ENCODE data around the gene RAB11FIP4.

DNA sequence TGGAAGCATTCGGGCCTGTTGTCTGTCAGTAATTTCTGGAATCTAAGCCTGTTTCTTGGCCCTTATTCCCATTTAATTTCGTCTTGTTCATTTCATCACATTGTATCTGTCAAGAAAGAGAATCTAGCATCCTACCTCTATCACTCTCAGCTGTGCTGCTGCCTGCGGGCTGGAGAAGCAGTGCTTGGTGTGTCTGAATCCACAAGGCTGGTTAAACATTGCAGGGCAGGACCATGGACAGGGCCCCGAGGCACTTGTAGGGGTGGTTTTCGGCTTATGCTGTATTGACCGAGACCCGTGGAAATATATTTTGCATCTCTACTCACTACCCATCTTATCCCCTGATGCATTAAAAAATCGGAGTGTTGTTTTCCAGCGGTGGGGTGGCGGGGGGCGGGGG lies 3.1 kb downstream of the RAB11FIP4 start:
- TF ChIP-seq, protein P1, sequence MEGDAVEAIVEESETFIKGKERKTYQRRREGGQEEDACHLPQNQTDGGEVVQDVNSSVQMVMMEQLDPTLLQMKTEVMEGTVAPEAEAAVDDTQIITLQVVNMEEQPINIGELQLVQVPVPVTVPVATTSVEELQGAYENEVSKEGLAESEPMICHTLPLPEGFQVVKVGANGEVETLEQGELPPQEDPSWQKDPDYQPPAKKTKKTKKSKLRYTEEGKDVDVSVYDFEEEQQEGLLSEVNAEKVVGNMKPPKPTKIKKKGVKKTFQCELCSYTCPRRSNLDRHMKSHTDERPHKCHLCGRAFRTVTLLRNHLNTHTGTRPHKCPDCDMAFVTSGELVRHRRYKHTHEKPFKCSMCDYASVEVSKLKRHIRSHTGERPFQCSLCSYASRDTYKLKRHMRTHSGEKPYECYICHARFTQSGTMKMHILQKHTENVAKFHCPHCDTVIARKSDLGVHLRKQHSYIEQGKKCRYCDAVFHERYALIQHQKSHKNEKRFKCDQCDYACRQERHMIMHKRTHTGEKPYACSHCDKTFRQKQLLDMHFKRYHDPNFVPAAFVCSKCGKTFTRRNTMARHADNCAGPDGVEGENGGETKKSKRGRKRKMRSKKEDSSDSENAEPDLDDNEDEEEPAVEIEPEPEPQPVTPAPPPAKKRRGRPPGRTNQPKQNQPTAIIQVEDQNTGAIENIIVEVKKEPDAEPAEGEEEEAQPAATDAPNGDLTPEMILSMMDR (IDR thresholded peaks at IDR 0.05; ENCODE audit: extremely low read depth in 1 of 2, insufficient read depth in 1 of 2, low read depth in 1 of 2, low read length in 2 of 2) = no peak
- no peak for TF ChIP-seq POLR2A (IDR thresholded peaks at IDR 0.05; ENCODE audit: low read depth, low read length)
